ENCODE results near the gene EIF5.

DNA sequence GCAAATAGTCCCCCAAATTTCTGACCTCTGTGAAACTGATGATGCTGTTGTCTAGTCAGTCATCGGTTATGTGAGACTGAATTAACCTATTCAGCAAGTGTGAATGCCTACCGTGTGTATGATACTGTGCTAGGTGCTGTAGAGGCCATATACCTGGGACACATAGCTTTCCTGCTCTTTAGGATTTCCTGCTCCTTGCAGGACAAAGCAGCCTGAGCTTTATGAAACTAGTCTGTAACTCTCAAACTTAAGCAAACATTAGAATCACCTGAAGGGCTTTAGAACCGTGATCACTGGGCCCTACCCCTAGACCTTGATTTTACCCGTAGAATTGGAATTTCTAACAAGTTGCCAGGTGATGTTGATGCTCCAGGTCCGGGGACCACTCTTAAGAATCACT lies 58.1 kb downstream of the EIF5 start:
- TF ChIP-seq CTCF (IDR thresholded peaks at IDR 0.05; ENCODE audit: low read depth, low read length, missing input control): no peak
- no peak for TF ChIP-seq REST (IDR thresholded peaks at IDR 0.05)
- TF ChIP-seq SP1 (IDR thresholded peaks at IDR 0.05): no peak
- TF ChIP-seq JUND (IDR thresholded peaks at IDR 0.05): no peak
- TF ChIP-seq, protein P1, sequence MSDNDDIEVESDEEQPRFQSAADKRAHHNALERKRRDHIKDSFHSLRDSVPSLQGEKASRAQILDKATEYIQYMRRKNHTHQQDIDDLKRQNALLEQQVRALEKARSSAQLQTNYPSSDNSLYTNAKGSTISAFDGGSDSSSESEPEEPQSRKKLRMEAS (IDR thresholded peaks at IDR 0.05): no peak
- no peak for TF ChIP-seq TAF1 (conservative IDR thresholded peaks at IDR 0.05)

Measured in liver (tissue), 3 donors.